ENCODE results near the gene SZRD1. TPM values are rescaled to one million over a fixed set of nuclear protein-coding genes. Genes with fewer than 3 reads are reported as not detected.

SZRD1 gene
- total RNA-seq, 1 experiment from 2014 or later: 113 TPM

- Mint-ChIP-seq H3K9me3 (no peaks in the 10 kb centered on the region), H3K27ac (no peak overlapping the region), H3K4me1 (peaks cover 4% of the 10 kb centered on the region; the same call in 1 of the 2 replicates), H3K4me3 (no peak overlapping the region), H3K27me3 (ENCODE audit: low read depth) (peaks cover 9% of the 10 kb centered on the region; the same call in 1 of the 2 replicates), H3K36me3 (peaks cover 31% of the 10 kb centered on the region)
- ChIA-PET POLR2A (no interaction called here), CTCF (no interaction called here)
- DNase-seq (ENCODE audit: low spot score) (no peak), ATAC-seq (no peak)
- TF ChIP-seq ATF3 (CRISPR knock-in tag; conservative IDR thresholded peaks at IDR 0.05): no peak
- TF ChIP-seq, protein P1, sequence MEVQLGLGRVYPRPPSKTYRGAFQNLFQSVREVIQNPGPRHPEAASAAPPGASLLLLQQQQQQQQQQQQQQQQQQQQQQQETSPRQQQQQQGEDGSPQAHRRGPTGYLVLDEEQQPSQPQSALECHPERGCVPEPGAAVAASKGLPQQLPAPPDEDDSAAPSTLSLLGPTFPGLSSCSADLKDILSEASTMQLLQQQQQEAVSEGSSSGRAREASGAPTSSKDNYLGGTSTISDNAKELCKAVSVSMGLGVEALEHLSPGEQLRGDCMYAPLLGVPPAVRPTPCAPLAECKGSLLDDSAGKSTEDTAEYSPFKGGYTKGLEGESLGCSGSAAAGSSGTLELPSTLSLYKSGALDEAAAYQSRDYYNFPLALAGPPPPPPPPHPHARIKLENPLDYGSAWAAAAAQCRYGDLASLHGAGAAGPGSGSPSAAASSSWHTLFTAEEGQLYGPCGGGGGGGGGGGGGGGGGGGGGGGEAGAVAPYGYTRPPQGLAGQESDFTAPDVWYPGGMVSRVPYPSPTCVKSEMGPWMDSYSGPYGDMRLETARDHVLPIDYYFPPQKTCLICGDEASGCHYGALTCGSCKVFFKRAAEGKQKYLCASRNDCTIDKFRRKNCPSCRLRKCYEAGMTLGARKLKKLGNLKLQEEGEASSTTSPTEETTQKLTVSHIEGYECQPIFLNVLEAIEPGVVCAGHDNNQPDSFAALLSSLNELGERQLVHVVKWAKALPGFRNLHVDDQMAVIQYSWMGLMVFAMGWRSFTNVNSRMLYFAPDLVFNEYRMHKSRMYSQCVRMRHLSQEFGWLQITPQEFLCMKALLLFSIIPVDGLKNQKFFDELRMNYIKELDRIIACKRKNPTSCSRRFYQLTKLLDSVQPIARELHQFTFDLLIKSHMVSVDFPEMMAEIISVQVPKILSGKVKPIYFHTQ (CRISPR knock-in tag; IDR thresholded peaks at IDR 0.05): no peak
- no peak for TF ChIP-seq ZNF121 (CRISPR knock-in tag; IDR thresholded peaks at IDR 0.05)
- no peak for TF ChIP-seq FOXK1 (CRISPR knock-in tag; IDR thresholded peaks at IDR 0.05)
- TF ChIP-seq, protein P2, sequence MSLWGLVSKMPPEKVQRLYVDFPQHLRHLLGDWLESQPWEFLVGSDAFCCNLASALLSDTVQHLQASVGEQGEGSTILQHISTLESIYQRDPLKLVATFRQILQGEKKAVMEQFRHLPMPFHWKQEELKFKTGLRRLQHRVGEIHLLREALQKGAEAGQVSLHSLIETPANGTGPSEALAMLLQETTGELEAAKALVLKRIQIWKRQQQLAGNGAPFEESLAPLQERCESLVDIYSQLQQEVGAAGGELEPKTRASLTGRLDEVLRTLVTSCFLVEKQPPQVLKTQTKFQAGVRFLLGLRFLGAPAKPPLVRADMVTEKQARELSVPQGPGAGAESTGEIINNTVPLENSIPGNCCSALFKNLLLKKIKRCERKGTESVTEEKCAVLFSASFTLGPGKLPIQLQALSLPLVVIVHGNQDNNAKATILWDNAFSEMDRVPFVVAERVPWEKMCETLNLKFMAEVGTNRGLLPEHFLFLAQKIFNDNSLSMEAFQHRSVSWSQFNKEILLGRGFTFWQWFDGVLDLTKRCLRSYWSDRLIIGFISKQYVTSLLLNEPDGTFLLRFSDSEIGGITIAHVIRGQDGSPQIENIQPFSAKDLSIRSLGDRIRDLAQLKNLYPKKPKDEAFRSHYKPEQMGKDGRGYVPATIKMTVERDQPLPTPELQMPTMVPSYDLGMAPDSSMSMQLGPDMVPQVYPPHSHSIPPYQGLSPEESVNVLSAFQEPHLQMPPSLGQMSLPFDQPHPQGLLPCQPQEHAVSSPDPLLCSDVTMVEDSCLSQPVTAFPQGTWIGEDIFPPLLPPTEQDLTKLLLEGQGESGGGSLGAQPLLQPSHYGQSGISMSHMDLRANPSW (CRISPR knock-in tag; conservative IDR thresholded peaks at IDR 0.05; ENCODE audit: low read depth): no peak
- TF ChIP-seq NR2C2 (CRISPR knock-in tag; IDR thresholded peaks at IDR 0.05): no peak
- TF ChIP-seq ZBTB43 (CRISPR knock-in tag; IDR thresholded peaks at IDR 0.05): no peak
- no peak for TF ChIP-seq ERG (CRISPR knock-in tag; IDR thresholded peaks at IDR 0.05)
- TF ChIP-seq MXD4 (CRISPR knock-in tag; IDR thresholded peaks at IDR 0.05; ENCODE audit: borderline replicate concordance): no peak
- no peak for TF ChIP-seq MYBL2 (CRISPR knock-in tag; IDR thresholded peaks at IDR 0.05)
- TF ChIP-seq, protein P3, sequence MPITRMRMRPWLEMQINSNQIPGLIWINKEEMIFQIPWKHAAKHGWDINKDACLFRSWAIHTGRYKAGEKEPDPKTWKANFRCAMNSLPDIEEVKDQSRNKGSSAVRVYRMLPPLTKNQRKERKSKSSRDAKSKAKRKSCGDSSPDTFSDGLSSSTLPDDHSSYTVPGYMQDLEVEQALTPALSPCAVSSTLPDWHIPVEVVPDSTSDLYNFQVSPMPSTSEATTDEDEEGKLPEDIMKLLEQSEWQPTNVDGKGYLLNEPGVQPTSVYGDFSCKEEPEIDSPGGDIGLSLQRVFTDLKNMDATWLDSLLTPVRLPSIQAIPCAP (CRISPR knock-in tag; IDR thresholded peaks at IDR 0.05): no peak
Measured at GRCh38 chr1:16446116-16446515, 79.1 kb downstream of the SZRD1 start.

- ChIA-PET CTCF (no interaction called here), POLR2A (no interaction called here)
- no peaks in the 10 kb centered on the region for H3K9me3 Mint-ChIP-seq
- TF ChIP-seq TP53 (CRISPR knock-in tag; IDR thresholded peaks at IDR 0.05) (no peak), IRF2 (CRISPR knock-in tag; IDR thresholded peaks at IDR 0.05; ENCODE audit: borderline replicate concordance, low read depth) (no peak), CREM (CRISPR knock-in tag; IDR thresholded peaks at IDR 0.05) (no peak), CREB1 (CRISPR knock-in tag; IDR thresholded peaks at IDR 0.05) (no peak)
- no peaks in the 10 kb centered on the region for H3K4me1 Mint-ChIP-seq
- ATAC-seq (no peak), DNase-seq (ENCODE audit: low spot score) (no peak)
- H3K27me3 Mint-ChIP-seq (ENCODE audit: low read depth): no peaks in the 10 kb centered on the region
- no peak overlapping the region for H3K27ac Mint-ChIP-seq
- H3K4me3 Mint-ChIP-seq: no peak overlapping the region
- peaks cover 41% of the 10 kb centered on the region for H3K36me3 Mint-ChIP-seq
Measured at GRCh38 chr1:16447641-16448040, 80.6 kb downstream of the SZRD1 start.

Other genes with a start within 250 kb of the SZRD1 start
- gene EPHA2, start 211.2 kb upstream of the SZRD1 start, total RNA-seq (2021): 31.4 to 44.4 TPM (median 31.7 TPM) in 3 replicates
- gene ARHGEF19, start 154.6 kb upstream of the SZRD1 start, total RNA-seq (2021): 51.1 to 53.1 TPM (median 52.9 TPM) in 3 replicates
- gene CPLANE2, start 130.1 kb upstream of the SZRD1 start, total RNA-seq (2021): 3.9 to 5.0 TPM (median 4.9 TPM) in 3 replicates
- 16.6 to 18.0 TPM (median 17.5 TPM) in 3 replicates for gene FBXO42, start 14.8 kb upstream of the SZRD1 start, total RNA-seq (2021)
- gene SPATA21, start 70.2 kb downstream of the SZRD1 start, total RNA-seq (2021): 0.07 to 0.41 TPM in 2 of 3 replicates, not detected in the other
- gene NECAP2, start 73.5 kb downstream of the SZRD1 start, total RNA-seq (2021): 29.8 to 33.9 TPM (median 30.4 TPM) in 3 replicates
- 1,028 to 1,267 TPM (median 1,197 TPM) in 3 replicates for gene RNU1-1, start 147.0 kb downstream of the SZRD1 start, total RNA-seq (2021)
- 17.5 to 18.3 TPM (median 17.9 TPM) in 3 replicates for gene NBPF1, start 246.3 kb downstream of the SZRD1 start, total RNA-seq (2021)

Measured in WTC11 (cell line).